Hepatocyte (in vitro differentiated cells): Measurements from ENCODE around the gene KRTAP10-1. TPM values are rescaled to one million over a fixed set of nuclear protein-coding genes. Genes with fewer than 3 reads are reported as not detected.

ENCODE experiments used
- DNase-seq: peaks from one replicate; pipeline ENCODE4 v3.0.0-alpha.2; 2016; ENCODE audit warnings: low spot score
- H2AFZ ChIP-seq: fragments of 200-600 bp; sonication (generic); 2 replicates; pipeline ENCODE4 v1.6.0; 2016; ENCODE audit warnings: antibody characterized with exemption, mild to moderate bottlenecking
- H3K27ac ChIP-seq: fragments of 200-600 bp; sonication (generic); 2 replicates; pipeline ENCODE4 v1.5.1; 2016; ENCODE audit warnings: mild to moderate bottlenecking
- H3K27me3 ChIP-seq: fragments of 200-600 bp; sonication (generic); 2 replicates; pipeline ENCODE4 v1.6.1; 2016
- H3K36me3 ChIP-seq: fragments of 200-600 bp; sonication (generic); replicated peaks from 2 replicates; pipeline ENCODE4 v1.5.1; 2016; ENCODE audit warnings: low read depth; ENCODE audit not compliant: insufficient read depth
- H3K4me1 ChIP-seq: fragments of 200-600 bp; sonication (generic); 2 replicates; pipeline ENCODE4 v1.5.1; 2016; ENCODE audit warnings: mild to moderate bottlenecking, moderate library complexity; ENCODE audit not compliant: insufficient read depth
- H3K4me2 ChIP-seq: fragments of 200-600 bp; sonication (generic); 2 replicates; pipeline ENCODE4 v1.6.0; 2016
- H3K4me3 ChIP-seq: fragments of 200-600 bp; sonication (generic); 2 replicates; pipeline ENCODE4 v1.5.1; 2016; ENCODE audit warnings: mild to moderate bottlenecking
- H3K79me2 ChIP-seq: fragments of 200-600 bp; sonication (generic); 2 replicates; pipeline ENCODE4 v1.6.0; 2017; ENCODE audit warnings: mild to moderate bottlenecking
- H3K9me2 ChIP-seq: fragments of 200-600 bp; sonication (generic); replicated peaks from 2 replicates; pipeline ENCODE4 v1.6.0; 2017; ENCODE audit warnings: mild to moderate bottlenecking; ENCODE audit not compliant: insufficient read depth
- H3K9me3 ChIP-seq: fragments of 200-600 bp; sonication (generic); 2 replicates; pipeline ENCODE4 v1.5.1; 2016; ENCODE audit warnings: low read depth, mild to moderate bottlenecking
- H4K20me1 ChIP-seq: fragments of 200-600 bp; sonication (generic); 2 replicates; pipeline ENCODE4 v1.6.0; 2016; ENCODE audit warnings: mild to moderate bottlenecking; ENCODE audit not compliant: insufficient read depth, poor library complexity, severe bottlenecking
- CTCF ChIP-seq: fragments of 200-600 bp; sonication (generic); IDR thresholded peaks from 2 replicates; pipeline ENCODE4 v1.5.1; 2016; ENCODE audit warnings: antibody characterized with exemption, mild to moderate bottlenecking; ENCODE audit not compliant: poor library complexity
- EZH2 ChIP-seq: fragments of 200-600 bp; sonication (generic); IDR thresholded peaks from 2 replicates; pipeline ENCODE4 v1.6.1; 2016; ENCODE audit warnings: antibody characterized with exemption, mild to moderate bottlenecking, borderline replicate concordance
- EZH2phosphoT487 ChIP-seq: fragments of 200-600 bp; sonication (generic); IDR thresholded peaks from one replicate; pipeline ENCODE4 v1.6.1; 2018; ENCODE audit warnings: antibody characterized with exemption, mild to moderate bottlenecking, low read depth, moderate library complexity; ENCODE audit not compliant: unreplicated experiment, severe bottlenecking
- WGBS: methylation state at CpG from one replicate; pipeline ENCODE4 v1.1.6; 2016; ENCODE audit warnings: low lambda C conversion rate; ENCODE audit errors: missing lambda C conversion rate; 5-methylcytosine and 5-hydroxymethylcytosine counted together
- polyA plus RNA-seq: library from polyadenylated mRNA; unstranded; fragments of >200 nt; fragmentation: Nextera tagmentation; extraction: Ambion mirVana; gene quantifications from 2 replicates; pipeline ENCODE4 v1.2.1, GENCODE V29; 2016
- total RNA-seq: library from RNA; depleted of rRNA; stranded (reverse); fragments of >200 nt; gene quantifications from 2 replicates; pipeline ENCODE4 v1.2.3, GENCODE V29; 2014

KRTAP10-1 gene
- total and polyA plus RNA-seq, 2 experiments from 2014 or later: not detected

GRCh38 chr21:44499631-44500030 lies 40.4 kb downstream of the KRTAP10-1 start:
- Histone ChIP-seq H3K4me2 (no peak overlapping the region), H3K4me1 (no peaks in the 10 kb centered on the region), H3K4me3 (no peak overlapping the region), H3K9me2 (no peaks in the 10 kb centered on the region), H3K27me3 (no peaks in the 10 kb centered on the region), H3K27ac (no peak overlapping the region), H3K79me2 (no peaks in the 10 kb centered on the region), H2AFZ (no peak overlapping the region), H3K36me3 (no peaks in the 10 kb centered on the region), H3K9me3 (no peaks in the 10 kb centered on the region), H4K20me1 (no peaks in the 10 kb centered on the region)
- no peak for DNase-seq
- no peak for TF ChIP-seq CTCF
- no peak for TF ChIP-seq EZH2
- TF ChIP-seq EZH2phosphoT487: no peak
- 97% methylated on average over 21 of the region's 23 CpGs for WGBS

- H3K27me3 ChIP-seq: no peaks in the 10 kb centered on the region
Observed at GRCh38 chr21:44499211-44499560, 40.8 kb downstream of the KRTAP10-1 start.

GRCh38 chr21:44498280-44499210 lies 41.5 kb downstream of the KRTAP10-1 start:
- Histone ChIP-seq H3K27me3 (no peaks in the 10 kb centered on the region), H3K4me2 (peak overlapping the region; percentile 16), H3K9me3 (no peaks in the 10 kb centered on the region), H3K27ac (no peak overlapping the region), H3K4me3 (no peak overlapping the region), H3K4me1 (no peaks in the 10 kb centered on the region), H2AFZ (no peak overlapping the region), H3K9me2 (no peaks in the 10 kb centered on the region), H3K79me2 (no peaks in the 10 kb centered on the region), H3K36me3 (no peaks in the 10 kb centered on the region), H4K20me1 (no peaks in the 10 kb centered on the region)
- no peak for DNase-seq
- 90% methylated on average over 27 of the region's 27 CpGs for WGBS
- TF ChIP-seq CTCF: no peak
- TF ChIP-seq EZH2: no peak
- TF ChIP-seq EZH2phosphoT487: no peak

More at GRCh38 chr21:44499211-44499560, 40.8 kb downstream of the KRTAP10-1 start:
- TF ChIP-seq EZH2: no peak
- no peak for TF ChIP-seq CTCF
- no peak for TF ChIP-seq EZH2phosphoT487
- no peak overlapping the region for H3K4me2 ChIP-seq
- H3K79me2 ChIP-seq: no peaks in the 10 kb centered on the region
- H3K36me3 ChIP-seq: no peaks in the 10 kb centered on the region
- H3K27ac ChIP-seq: no peak overlapping the region
- no peak overlapping the region for H3K4me3 ChIP-seq
- DNase-seq: no peak
- H3K9me2 ChIP-seq: no peaks in the 10 kb centered on the region
- H4K20me1 ChIP-seq: no peaks in the 10 kb centered on the region
- WGBS: 97% methylated on average over 18 of the region's 18 CpGs
- H2AFZ ChIP-seq: no peak overlapping the region
- no peaks in the 10 kb centered on the region for H3K4me1 ChIP-seq
- no peaks in the 10 kb centered on the region for H3K9me3 ChIP-seq
